ENCODE measurements around the gene RNF168.
"Not testable (repeated sequence)": the region's sequence is repeated elsewhere in the genome, so short reads cannot be mapped to it uniquely, and the experiment has no call there.

DNA sequence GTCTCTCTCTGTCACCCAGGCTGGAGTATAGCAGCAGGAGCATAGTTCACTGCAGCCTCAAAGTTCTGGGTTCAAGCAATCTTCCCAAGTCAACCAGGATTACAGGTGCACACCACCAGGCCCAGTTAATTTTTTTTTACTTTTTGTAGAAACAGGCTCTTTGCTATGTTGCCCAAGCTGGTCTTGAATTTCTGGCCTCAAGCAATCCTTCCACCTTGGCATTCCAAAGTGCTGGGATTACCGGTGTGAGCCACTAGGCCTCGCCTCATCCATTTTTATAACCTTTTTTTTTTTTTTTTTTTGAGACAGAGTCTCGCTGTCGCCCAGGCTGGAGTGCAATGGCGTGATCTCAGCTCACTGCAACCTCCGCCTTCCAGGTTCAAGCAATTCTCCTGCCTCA lies 79.1 kb downstream of the RNF168 start:
- TF ChIP-seq POLR2A (IDR thresholded peaks at IDR 0.05; ENCODE audit: extremely low read depth, insufficient read length); MYC (IDR thresholded peaks at IDR 0.05; ENCODE audit: low read depth, low read length): not testable (repeated sequence)
- TF ChIP-seq, protein P1, sequence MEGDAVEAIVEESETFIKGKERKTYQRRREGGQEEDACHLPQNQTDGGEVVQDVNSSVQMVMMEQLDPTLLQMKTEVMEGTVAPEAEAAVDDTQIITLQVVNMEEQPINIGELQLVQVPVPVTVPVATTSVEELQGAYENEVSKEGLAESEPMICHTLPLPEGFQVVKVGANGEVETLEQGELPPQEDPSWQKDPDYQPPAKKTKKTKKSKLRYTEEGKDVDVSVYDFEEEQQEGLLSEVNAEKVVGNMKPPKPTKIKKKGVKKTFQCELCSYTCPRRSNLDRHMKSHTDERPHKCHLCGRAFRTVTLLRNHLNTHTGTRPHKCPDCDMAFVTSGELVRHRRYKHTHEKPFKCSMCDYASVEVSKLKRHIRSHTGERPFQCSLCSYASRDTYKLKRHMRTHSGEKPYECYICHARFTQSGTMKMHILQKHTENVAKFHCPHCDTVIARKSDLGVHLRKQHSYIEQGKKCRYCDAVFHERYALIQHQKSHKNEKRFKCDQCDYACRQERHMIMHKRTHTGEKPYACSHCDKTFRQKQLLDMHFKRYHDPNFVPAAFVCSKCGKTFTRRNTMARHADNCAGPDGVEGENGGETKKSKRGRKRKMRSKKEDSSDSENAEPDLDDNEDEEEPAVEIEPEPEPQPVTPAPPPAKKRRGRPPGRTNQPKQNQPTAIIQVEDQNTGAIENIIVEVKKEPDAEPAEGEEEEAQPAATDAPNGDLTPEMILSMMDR (IDR thresholded peaks at IDR 0.05; ENCODE audit: low read depth, low read length) = not testable (repeated sequence)
- TF ChIP-seq, protein P2, sequence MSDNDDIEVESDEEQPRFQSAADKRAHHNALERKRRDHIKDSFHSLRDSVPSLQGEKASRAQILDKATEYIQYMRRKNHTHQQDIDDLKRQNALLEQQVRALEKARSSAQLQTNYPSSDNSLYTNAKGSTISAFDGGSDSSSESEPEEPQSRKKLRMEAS (IDR thresholded peaks at IDR 0.05; ENCODE audit: low read depth, low read length) = not testable (repeated sequence)
